ENCODE measurements around the gene MLANA.
A peak's percentile ranks its signal among the peaks of the same experiment; 100 is the strongest.

Gene MLANA

DNA sequence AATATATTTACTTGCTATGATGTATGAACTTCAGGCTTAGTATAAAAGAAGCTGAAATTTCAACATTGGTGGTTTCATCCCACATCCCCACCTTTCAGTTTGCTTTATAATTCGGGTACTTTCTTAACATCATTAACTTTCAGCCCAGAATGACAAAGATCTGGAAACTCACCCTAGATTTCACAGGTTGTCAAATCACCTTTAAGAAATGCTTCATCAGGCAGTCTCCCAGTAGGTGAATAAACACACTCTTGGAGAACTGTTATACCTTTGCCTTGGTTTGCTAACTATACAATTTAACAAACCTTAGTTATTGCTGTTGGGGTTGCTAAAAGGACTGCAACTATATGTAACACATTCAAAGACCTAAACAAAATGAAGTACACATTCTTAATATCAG, 54.4 kb downstream of the MLANA start:
- no peak overlapping the region for H3K4me3 ChIP-seq (ENCODE audit: low read depth, low read length)
- H3K27me3 ChIP-seq (replicated peaks) = no peaks in the 10 kb centered on the region
- H3K36me3 ChIP-seq (replicated peaks) = no peaks in the 10 kb centered on the region
- no peak for TF ChIP-seq CTCF (IDR thresholded peaks at IDR 0.05; ENCODE audit: low read depth, low read length, missing control alignments)
- no peak for DNase-seq
- no peak overlapping the region for H3K27ac ChIP-seq
- in situ Hi-C loops (cut with HindIII; ENCODE audit: low pct_ligation_motif_present, low sequenced_read_pairs) = no loop called here

DNA sequence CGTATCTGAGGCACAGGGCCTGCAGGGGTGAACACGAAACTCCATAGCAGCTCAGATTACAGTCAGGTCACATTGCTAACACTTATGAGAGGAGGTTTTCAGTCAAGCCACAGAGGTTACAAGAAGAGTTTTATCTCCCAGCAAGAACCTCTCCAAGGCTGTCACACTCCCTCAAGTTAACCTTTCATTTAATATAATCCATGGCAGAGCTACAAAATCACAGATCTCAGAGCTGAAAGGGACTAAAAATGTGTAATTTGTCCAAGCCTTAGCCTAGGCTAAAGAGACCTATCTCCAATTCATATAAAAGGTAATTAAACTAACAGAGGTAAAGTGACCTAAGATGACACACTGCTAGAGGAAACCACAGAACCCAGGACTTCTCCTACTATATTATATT, 57.2 kb downstream of the MLANA start:
- Histone ChIP-seq H3K4me3 (ENCODE audit: low read depth, low read length) (no peak overlapping the region), H3K27me3 (replicated peaks) (no peaks in the 10 kb centered on the region), H3K27ac (no peak overlapping the region), H3K36me3 (replicated peaks) (no peaks in the 10 kb centered on the region)
- DNase-seq = no peak
- TF ChIP-seq CTCF (IDR thresholded peaks at IDR 0.05; ENCODE audit: low read depth, low read length, missing control alignments) = no peak
- in situ Hi-C loops (cut with HindIII; ENCODE audit: low pct_ligation_motif_present, low sequenced_read_pairs) = no loop called here

- no peak for TF ChIP-seq CTCF (IDR thresholded peaks at IDR 0.05; ENCODE audit: low read depth, low read length, missing control alignments)
- in situ Hi-C loops (cut with HindIII; ENCODE audit: low pct_ligation_motif_present, low sequenced_read_pairs) = no loop called here
- Histone ChIP-seq H3K4me3 (ENCODE audit: low read depth, low read length) (no peak overlapping the region), H3K36me3 (replicated peaks) (no peaks in the 10 kb centered on the region), H3K27me3 (replicated peaks) (no peaks in the 10 kb centered on the region), H3K27ac (no peak overlapping the region)
- no peak for DNase-seq
These were observed 58.5 kb downstream of the MLANA start for GRCh38 chr9:5949103-5949699.

GRCh38 chr9:5950261-5950660, 59.6 kb downstream of the MLANA start:
- Histone ChIP-seq H3K27ac (no peak overlapping the region), H3K27me3 (replicated peaks) (no peaks in the 10 kb centered on the region), H3K36me3 (replicated peaks) (no peaks in the 10 kb centered on the region), H3K4me3 (ENCODE audit: low read depth, low read length) (no peak overlapping the region)
- in situ Hi-C loops (cut with HindIII; ENCODE audit: low pct_ligation_motif_present, low sequenced_read_pairs) = no loop called here
- no peak for TF ChIP-seq CTCF (IDR thresholded peaks at IDR 0.05; ENCODE audit: low read depth, low read length, missing control alignments)
- DNase-seq = no peak

DNA sequence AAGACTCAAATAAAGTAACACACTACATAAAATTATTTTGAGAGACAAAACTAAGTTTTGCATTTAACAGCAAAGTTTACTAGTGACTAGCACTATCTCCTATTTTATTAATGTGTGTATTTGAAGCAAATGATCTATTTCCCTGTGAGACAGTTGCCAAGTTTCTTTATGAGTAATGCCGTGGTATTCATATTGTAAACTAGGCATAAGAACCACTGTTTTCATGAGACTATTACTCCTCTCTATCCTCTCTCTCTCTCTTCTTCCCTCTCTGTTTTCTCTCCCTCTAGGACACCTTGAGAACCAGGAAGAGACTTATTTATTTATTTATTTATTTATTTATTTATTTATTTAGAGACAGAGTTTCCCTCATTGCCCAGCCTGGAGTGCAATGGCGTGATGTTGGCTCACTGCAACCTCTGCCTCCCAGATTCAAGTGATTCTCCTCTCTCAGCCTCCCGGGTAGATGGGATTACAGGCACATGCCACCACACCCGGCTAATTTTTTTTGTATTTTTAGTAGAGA, 61.1 kb downstream of the MLANA start:
- Histone ChIP-seq H3K27me3 (replicated peaks) (no peaks in the 10 kb centered on the region), H3K4me3 (ENCODE audit: low read depth, low read length) (no peak overlapping the region), H3K36me3 (replicated peaks) (no peaks in the 10 kb centered on the region), H3K27ac (no peak overlapping the region)
- peak; percentile 13 for DNase-seq
- in situ Hi-C loops (cut with HindIII; ENCODE audit: low pct_ligation_motif_present, low sequenced_read_pairs) = no loop called here
- no peak for TF ChIP-seq CTCF (IDR thresholded peaks at IDR 0.05; ENCODE audit: low read depth, low read length, missing control alignments)
